Measurements from ENCODE around the gene DPP6.

Gene DPP6

DNA sequence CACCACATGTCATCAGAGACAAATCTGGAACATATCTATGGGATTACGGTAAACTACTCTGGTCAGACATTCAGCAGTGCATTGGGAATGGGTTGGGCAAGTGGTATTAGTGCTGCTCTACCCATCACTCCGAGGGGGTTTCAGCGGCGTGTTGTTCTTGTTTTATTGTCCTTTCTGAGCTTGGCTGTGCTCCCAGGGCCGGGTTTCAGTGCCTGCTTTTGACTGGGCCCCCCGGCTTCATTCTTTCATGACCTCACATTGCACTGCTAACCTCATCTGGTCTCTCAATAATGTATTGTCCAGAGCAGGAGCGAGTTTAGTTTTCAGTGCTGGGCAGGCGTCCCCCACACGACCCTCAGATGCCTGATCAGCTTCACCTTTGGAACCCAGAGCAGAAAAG is 586.1 kb downstream of the DPP6 start:
- TF ChIP-seq, protein P1, sequence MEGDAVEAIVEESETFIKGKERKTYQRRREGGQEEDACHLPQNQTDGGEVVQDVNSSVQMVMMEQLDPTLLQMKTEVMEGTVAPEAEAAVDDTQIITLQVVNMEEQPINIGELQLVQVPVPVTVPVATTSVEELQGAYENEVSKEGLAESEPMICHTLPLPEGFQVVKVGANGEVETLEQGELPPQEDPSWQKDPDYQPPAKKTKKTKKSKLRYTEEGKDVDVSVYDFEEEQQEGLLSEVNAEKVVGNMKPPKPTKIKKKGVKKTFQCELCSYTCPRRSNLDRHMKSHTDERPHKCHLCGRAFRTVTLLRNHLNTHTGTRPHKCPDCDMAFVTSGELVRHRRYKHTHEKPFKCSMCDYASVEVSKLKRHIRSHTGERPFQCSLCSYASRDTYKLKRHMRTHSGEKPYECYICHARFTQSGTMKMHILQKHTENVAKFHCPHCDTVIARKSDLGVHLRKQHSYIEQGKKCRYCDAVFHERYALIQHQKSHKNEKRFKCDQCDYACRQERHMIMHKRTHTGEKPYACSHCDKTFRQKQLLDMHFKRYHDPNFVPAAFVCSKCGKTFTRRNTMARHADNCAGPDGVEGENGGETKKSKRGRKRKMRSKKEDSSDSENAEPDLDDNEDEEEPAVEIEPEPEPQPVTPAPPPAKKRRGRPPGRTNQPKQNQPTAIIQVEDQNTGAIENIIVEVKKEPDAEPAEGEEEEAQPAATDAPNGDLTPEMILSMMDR (conservative IDR thresholded peaks at IDR 0.05; ENCODE audit: control insufficient read depth, insufficient read depth, low read depth, low read length): no peak
- no peak for DNase-seq (ENCODE audit: low read depth)
- no peak overlapping the region for H3K4me3 ChIP-seq (ENCODE audit: control insufficient read depth, low read depth, low read length)

DNA sequence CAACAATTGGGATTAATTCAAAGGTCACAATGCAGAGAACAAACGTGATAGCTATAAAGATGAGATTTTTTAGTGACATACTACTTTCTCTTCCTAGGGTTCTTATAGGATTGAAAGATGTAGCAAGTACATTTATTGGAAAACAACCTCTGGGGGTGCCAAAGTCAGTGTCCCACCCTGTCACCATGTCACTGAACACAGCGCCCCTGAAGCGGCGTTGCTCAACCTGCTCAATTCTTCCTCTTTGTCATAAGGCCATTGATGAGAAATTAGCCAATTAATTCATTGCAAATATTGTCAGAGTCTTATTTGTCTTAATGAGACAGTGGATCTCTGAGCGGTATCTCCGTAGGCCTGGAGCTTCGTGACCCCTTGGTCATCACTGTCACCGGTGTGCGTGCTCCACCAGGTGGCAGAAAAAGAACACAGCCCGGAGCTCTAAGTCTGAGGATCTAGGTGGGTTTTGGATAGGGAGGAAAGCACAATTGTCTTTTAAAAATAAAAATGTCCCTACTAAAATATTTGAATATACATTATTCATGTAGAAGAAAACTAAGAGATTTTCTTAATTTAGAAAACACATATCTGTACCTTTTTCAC is 588.2 kb downstream of the DPP6 start:
- TF ChIP-seq, protein P1 (conservative IDR thresholded peaks at IDR 0.05; ENCODE audit: control insufficient read depth, insufficient read depth, low read depth, low read length): no peak
- H3K4me3 ChIP-seq (ENCODE audit: control insufficient read depth, low read depth, low read length): no peak overlapping the region
- no peak for DNase-seq (ENCODE audit: low read depth)

DNA sequence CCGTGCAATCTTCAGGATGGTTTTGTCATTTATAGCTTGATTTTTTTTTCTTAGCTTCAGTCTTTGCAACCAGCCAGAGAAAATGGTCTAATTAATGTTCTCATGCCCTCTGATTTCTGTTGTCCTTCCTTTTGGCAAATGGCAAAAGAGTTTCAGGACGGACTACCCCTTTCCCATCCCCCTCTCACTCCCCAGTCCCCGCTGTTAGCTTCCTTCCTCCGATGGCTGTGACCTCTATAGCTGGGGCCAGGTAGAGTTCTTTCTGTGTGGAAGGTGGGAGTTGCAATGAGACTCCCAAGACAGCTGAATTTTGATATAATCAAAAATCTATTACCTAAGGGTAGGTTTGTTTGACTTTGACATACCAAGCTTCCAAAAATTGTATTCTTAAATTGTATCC is 588.7 kb downstream of the DPP6 start:
- no peak for DNase-seq (ENCODE audit: low read depth)
- no peak overlapping the region for H3K4me3 ChIP-seq (ENCODE audit: control insufficient read depth, low read depth, low read length)
- TF ChIP-seq, protein P1 (conservative IDR thresholded peaks at IDR 0.05; ENCODE audit: control insufficient read depth, insufficient read depth, low read depth, low read length): no peak

DNA sequence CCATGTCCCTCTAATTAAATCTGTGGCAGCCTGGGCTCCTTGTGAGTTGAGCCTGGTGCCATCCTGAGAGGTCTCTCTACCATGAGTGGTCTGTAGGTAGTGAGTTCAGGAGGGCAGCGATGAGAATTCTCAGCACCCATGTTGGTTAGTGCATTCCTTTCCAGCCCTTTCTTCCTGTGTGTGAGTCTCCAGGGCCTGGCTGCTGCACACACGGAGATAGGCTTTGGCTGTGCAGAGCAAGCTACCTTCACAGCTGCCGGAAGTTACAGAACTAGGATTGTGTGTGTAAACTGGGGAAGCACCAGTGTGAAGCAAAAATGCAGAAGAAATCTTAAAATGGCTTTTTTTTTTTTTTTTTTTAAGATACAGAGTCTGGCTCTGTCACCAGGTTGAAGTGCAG is 592.2 kb downstream of the DPP6 start:
- TF ChIP-seq, protein P1 (conservative IDR thresholded peaks at IDR 0.05; ENCODE audit: control insufficient read depth, insufficient read depth, low read depth, low read length): no peak
- no peak for DNase-seq (ENCODE audit: low read depth)
- no peak overlapping the region for H3K4me3 ChIP-seq (ENCODE audit: control insufficient read depth, low read depth, low read length)

DNA sequence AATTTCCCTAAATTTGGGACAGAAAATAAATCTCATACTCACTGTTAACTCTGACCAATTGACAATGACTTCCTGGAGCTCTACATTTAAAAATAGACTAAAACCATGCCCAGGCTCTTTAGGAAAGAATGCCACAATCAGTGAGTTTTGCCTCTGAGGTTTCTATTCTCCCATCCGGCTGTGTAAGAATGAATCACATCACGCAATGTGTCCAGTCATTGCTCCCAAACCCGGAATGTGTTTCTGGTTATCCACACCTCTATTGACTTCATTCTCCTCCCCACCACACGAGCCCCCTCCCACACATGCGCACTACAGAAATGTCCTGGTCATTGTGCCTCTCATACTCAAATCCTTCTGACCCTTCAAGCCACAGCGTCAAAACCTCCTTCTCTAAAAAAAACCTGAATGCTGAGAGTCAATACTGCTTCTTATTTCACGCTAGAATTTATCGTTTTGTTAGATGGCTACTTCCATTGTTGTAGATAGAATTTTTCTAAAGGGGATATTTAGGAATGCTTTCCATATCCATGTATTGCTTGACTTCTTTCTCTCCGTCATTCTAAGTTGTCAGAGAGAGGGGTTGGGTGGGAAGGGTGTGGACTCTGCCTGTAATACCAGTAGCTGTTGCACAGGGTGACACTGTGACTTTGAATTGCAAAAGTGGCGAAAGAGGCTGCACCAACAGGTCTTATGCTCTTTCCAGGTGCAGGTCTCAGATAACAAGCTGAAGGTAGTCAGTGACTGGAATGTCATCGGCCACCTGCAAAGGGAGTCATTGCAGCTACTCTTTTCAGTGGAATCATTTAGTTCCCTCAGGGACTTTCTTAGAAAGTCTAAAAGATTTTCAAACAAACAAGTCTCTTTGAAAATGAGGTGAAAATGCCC is 594.2 kb downstream of the DPP6 start:
- no peak overlapping the region for H3K4me3 ChIP-seq (ENCODE audit: control insufficient read depth, low read depth, low read length)
- DNase-seq (ENCODE audit: low read depth): no peak
- TF ChIP-seq, protein P1 (conservative IDR thresholded peaks at IDR 0.05; ENCODE audit: control insufficient read depth, insufficient read depth, low read depth, low read length): no peak

DNA sequence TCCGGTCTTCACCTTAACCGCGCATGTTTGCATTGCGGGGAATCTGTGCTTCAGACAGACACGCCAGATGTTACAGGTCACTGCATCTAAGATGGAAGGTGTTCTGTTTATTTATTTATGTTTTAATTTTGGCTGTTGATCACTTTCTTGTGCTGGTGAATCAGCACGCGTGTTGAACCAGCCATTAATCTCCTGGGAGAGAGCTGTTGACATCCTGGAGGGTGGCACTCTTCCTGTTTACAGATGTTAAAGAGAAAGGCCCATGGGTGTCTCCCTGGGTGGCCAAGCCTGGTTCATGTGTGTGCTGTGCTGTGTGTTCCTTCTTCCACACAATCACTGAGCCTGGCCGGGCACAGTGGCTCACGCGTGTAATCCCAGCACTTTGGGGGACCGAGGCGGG is 595.4 kb downstream of the DPP6 start:
- DNase-seq (ENCODE audit: low read depth): no peak
- H3K4me3 ChIP-seq (ENCODE audit: control insufficient read depth, low read depth, low read length): no peak overlapping the region
- TF ChIP-seq, protein P1 (conservative IDR thresholded peaks at IDR 0.05; ENCODE audit: control insufficient read depth, insufficient read depth, low read depth, low read length): no peak

All from fibroblast of mammary gland (primary cell).